ENCODE results near the gene DDA1. TPM values are rescaled to one million over a fixed set of nuclear protein-coding genes. Genes with fewer than 3 reads are reported as not detected.
A peak's percentile ranks its signal among the peaks of the same experiment; 100 is the strongest.

Gene DDA1
- total and polyA plus RNA-seq, 2 of the 13 experiments (the other 11 are each of a cell fraction or from before 2014, with no cell fraction given), result 24.5 to 26.0 TPM

- TF ChIP-seq ZNF263 (CRISPR knock-in tag; IDR thresholded peaks at IDR 0.05) (peak; percentile 57; the same call in 1 of the 2 replicates), TBP (CRISPR knock-in tag; IDR thresholded peaks at IDR 0.05) (no peak), NKX3-1 (CRISPR knock-in tag; IDR thresholded peaks at IDR 0.05) (no peak), ZNF432 (CRISPR knock-in tag; IDR thresholded peaks at IDR 0.05; ENCODE audit: borderline replicate concordance) (no peak), TEAD2 (CRISPR knock-in tag; IDR thresholded peaks at IDR 0.05) (no peak), ZNF569 (CRISPR knock-in tag; IDR thresholded peaks at IDR 0.05; ENCODE audit: borderline replicate concordance) (no peak), ZNF768 (CRISPR knock-in tag; IDR thresholded peaks at IDR 0.05) (peak; percentile 41; the same call in 1 of the 2 replicates), TCF7L2 (IDR thresholded peaks at IDR 0.05; ENCODE audit: low read depth, low read length) (no peak), TARDBP (CRISPR knock-in tag; IDR thresholded peaks at IDR 0.05) (0 out of 2 replicates have a peak, but pooled peaks have one; percentile 26), ZNF709 (CRISPR knock-in tag; IDR thresholded peaks at IDR 0.05) (no peak; the same call in 1 of the 2 replicates)
- TF ChIP-seq, protein P1, sequence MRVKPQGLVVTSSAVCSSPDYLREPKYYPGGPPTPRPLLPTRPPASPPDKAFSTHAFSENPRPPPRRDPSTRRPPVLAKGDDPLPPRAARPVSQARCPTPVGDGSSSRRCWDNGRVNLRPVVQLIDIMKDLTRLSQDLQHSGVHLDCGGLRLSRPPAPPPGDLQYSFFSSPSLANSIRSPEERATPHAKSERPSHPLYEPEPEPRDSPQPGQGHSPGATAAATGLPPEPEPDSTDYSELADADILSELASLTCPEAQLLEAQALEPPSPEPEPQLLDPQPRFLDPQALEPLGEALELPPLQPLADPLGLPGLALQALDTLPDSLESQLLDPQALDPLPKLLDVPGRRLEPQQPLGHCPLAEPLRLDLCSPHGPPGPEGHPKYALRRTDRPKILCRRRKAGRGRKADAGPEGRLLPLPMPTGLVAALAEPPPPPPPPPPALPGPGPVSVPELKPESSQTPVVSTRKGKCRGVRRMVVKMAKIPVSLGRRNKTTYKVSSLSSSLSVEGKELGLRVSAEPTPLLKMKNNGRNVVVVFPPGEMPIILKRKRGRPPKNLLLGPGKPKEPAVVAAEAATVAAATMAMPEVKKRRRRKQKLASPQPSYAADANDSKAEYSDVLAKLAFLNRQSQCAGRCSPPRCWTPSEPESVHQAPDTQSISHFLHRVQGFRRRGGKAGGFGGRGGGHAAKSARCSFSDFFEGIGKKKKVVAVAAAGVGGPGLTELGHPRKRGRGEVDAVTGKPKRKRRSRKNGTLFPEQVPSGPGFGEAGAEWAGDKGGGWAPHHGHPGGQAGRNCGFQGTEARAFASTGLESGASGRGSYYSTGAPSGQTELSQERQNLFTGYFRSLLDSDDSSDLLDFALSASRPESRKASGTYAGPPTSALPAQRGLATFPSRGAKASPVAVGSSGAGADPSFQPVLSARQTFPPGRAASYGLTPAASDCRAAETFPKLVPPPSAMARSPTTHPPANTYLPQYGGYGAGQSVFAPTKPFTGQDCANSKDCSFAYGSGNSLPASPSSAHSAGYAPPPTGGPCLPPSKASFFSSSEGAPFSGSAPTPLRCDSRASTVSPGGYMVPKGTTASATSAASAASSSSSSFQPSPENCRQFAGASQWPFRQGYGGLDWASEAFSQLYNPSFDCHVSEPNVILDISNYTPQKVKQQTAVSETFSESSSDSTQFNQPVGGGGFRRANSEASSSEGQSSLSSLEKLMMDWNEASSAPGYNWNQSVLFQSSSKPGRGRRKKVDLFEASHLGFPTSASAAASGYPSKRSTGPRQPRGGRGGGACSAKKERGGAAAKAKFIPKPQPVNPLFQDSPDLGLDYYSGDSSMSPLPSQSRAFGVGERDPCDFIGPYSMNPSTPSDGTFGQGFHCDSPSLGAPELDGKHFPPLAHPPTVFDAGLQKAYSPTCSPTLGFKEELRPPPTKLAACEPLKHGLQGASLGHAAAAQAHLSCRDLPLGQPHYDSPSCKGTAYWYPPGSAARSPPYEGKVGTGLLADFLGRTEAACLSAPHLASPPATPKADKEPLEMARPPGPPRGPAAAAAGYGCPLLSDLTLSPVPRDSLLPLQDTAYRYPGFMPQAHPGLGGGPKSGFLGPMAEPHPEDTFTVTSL (CRISPR knock-in tag; IDR thresholded peaks at IDR 0.05; ENCODE audit: borderline replicate concordance), result no peak
- TF ChIP-seq, protein P2, sequence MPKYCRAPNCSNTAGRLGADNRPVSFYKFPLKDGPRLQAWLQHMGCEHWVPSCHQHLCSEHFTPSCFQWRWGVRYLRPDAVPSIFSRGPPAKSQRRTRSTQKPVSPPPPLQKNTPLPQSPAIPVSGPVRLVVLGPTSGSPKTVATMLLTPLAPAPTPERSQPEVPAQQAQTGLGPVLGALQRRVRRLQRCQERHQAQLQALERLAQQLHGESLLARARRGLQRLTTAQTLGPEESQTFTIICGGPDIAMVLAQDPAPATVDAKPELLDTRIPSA (CRISPR knock-in tag; IDR thresholded peaks at IDR 0.05; ENCODE audit: borderline replicate concordance), result no peak
- TF ChIP-seq, protein P3, sequence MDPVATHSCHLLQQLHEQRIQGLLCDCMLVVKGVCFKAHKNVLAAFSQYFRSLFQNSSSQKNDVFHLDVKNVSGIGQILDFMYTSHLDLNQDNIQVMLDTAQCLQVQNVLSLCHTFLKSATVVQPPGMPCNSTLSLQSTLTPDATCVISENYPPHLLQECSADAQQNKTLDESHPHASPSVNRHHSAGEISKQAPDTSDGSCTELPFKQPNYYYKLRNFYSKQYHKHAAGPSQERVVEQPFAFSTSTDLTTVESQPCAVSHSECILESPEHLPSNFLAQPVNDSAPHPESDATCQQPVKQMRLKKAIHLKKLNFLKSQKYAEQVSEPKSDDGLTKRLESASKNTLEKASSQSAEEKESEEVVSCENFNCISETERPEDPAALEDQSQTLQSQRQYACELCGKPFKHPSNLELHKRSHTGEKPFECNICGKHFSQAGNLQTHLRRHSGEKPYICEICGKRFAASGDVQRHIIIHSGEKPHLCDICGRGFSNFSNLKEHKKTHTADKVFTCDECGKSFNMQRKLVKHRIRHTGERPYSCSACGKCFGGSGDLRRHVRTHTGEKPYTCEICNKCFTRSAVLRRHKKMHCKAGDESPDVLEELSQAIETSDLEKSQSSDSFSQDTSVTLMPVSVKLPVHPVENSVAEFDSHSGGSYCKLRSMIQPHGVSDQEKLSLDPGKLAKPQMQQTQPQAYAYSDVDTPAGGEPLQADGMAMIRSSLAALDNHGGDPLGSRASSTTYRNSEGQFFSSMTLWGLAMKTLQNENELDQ (CRISPR knock-in tag; IDR thresholded peaks at IDR 0.05; ENCODE audit: borderline replicate concordance), result no peak
- TF ChIP-seq, protein P4, sequence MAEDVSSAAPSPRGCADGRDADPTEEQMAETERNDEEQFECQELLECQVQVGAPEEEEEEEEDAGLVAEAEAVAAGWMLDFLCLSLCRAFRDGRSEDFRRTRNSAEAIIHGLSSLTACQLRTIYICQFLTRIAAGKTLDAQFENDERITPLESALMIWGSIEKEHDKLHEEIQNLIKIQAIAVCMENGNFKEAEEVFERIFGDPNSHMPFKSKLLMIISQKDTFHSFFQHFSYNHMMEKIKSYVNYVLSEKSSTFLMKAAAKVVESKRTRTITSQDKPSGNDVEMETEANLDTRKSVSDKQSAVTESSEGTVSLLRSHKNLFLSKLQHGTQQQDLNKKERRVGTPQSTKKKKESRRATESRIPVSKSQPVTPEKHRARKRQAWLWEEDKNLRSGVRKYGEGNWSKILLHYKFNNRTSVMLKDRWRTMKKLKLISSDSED (CRISPR knock-in tag; IDR thresholded peaks at IDR 0.05), result no peak
- TF ChIP-seq, protein P5, sequence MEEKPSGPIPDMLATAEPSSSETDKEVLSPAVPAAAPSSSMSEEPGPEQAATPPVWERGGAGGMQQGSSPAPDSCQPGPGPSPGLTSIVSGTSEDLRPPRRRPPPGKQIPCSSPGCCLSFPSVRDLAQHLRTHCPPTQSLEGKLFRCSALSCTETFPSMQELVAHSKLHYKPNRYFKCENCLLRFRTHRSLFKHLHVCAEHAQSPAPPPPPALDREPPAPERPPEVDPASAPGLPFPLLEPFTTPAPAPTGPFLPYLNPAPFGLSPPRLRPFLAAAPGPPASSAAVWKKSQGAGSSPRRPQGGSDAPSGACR (CRISPR knock-in tag; IDR thresholded peaks at IDR 0.05), result 0 out of 2 replicates have a peak, but pooled peaks have one; percentile 57
- TF ChIP-seq, protein P6, sequence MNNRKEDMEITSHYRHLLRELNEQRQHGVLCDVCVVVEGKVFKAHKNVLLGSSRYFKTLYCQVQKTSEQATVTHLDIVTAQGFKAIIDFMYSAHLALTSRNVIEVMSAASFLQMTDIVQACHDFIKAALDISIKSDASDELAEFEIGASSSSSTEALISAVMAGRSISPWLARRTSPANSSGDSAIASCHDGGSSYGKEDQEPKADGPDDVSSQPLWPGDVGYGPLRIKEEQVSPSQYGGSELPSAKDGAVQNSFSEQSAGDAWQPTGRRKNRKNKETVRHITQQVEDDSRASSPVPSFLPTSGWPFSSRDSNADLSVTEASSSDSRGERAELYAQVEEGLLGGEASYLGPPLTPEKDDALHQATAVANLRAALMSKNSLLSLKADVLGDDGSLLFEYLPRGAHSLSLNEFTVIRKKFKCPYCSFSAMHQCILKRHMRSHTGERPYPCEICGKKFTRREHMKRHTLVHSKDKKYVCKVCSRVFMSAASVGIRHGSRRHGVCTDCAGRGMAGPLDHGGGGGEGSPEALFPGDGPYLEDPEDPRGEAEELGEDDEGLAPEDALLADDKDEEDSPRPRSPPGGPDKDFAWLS (CRISPR knock-in tag; IDR thresholded peaks at IDR 0.05; ENCODE audit: borderline replicate concordance), result no peak
These were observed 26.8 kb upstream of the DDA1 start (continued) for GRCh38 chr19:17282488-17283125.
